ENCODE results near the gene PGC.

GRCh38 chr6:41693281-41694240 lies 53.6 kb downstream of the PGC start:
- TF ChIP-seq CTCF (IDR thresholded peaks at IDR 0.05) = no peak
- TF ChIP-seq POLR2AphosphoS5 (IDR thresholded peaks at IDR 0.05) = no peak
- no peak for TF ChIP-seq POLR2A (IDR thresholded peaks at IDR 0.05)
- TF ChIP-seq EP300 (IDR thresholded peaks at IDR 0.05; ENCODE audit: low read depth) = no peak
